ENCODE data around the gene RNF149.
"Not testable (repeated sequence)": the region's sequence is repeated elsewhere in the genome, so short reads cannot be mapped to it uniquely, and the experiment has no call there.

RNF149 gene

DNA sequence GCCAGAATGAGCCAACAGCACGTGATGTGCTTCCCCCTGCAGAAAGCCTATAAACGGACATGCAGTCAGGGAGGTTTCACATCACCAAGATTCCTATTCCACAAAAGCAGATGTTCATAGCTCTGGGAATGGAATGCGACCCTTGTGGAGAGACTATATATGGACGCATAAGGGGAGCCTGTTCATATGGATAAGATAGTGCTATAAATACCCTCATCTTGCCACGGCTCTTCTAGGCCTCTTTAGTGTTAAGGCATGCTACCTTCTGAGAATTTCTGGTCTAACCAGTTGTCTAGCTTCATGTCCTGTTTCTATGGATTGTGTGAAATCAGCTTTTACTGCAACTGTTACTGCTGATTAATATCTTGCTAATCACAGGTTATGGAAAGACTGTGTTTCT is 70.6 kb downstream of the RNF149 start:
- H3K27me3 ChIP-seq (ENCODE audit: insufficient read depth, low read length); H3K4me1 ChIP-seq (ENCODE audit: insufficient read depth, low read length); H3K9ac ChIP-seq (ENCODE audit: low read depth, low read length); H3K36me3 ChIP-seq (ENCODE audit: insufficient read depth, low read depth, low read length); H3K4me3 ChIP-seq (ENCODE audit: low read length); H3K27ac ChIP-seq (ENCODE audit: low read length); H3K9me3 ChIP-seq (ENCODE audit: insufficient read depth, low read depth, low read length): not testable (repeated sequence)

DNA sequence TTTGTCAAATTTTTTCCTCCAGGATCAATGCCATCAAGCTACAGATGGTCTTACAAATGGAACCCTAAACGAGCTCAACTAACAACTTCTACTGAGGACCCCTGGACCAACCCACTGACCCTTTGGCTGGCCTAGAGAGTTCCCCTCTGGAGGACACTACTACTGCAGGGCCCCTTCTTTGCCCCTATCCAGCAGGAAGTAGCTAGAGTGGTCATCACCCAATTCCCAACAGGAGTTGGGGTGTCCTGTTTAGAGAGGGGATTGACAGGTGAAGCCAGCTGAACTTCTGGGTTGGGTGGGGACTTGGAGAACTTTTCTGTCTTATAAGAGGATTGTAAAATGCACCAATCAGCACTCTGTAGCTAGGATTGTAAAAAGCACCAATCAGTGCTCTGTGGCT is 72.5 kb downstream of the RNF149 start:
- H3K36me3 ChIP-seq (ENCODE audit: insufficient read depth, low read depth, low read length); H3K4me1 ChIP-seq (ENCODE audit: insufficient read depth, low read length); H3K9ac ChIP-seq (ENCODE audit: low read depth, low read length); H3K27me3 ChIP-seq (ENCODE audit: insufficient read depth, low read length); H3K4me3 ChIP-seq (ENCODE audit: low read length); H3K9me3 ChIP-seq (ENCODE audit: insufficient read depth, low read depth, low read length); H3K27ac ChIP-seq (ENCODE audit: low read length): not testable (repeated sequence)

DNA sequence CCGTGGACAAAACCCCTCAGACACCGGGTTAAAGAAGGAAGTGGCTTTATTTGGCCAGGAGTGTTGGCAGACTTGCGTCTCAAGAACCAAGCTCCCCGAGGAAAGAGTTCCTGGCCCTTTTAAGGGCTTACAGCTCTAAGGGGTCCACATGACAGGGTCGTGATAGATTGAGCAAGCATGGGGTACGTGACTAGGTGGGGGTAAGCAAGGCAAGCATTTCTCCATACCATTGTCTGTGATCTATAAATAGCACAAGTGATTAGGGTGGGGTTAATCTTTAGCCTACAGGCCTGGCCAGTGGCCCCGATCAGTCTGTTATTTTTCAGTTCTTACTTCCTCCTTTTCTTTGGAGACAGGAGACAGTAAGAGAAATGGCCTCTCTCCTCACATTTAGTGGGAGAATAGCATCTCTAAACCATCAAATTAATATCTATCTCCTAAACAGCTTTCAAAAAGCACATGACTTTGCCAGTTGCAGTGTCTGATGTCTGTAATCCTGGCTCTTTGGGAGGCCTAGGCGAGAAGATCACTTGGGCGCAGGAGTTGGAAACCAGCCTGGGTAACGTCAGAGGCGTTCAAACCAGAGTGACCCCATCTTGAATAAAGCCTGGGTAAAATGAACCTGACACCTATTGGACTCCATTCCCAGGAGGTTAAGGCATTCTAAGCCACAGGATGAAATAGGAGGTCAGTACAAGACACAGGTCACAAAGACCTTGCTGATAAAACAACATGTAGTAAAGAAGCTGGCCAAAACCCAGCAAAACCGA is 74.1 kb downstream of the RNF149 start:
- Histone ChIP-seq H3K27ac (ENCODE audit: low read length) (no peak overlapping the region), H3K9ac (ENCODE audit: low read depth, low read length) (no peak overlapping the region), H3K36me3 (ENCODE audit: insufficient read depth, low read depth, low read length) (no peaks in the 10 kb centered on the region), H3K4me1 (ENCODE audit: insufficient read depth, low read length) (no peaks in the 10 kb centered on the region), H3K9me3 (ENCODE audit: insufficient read depth, low read depth, low read length) (no peaks in the 10 kb centered on the region), H3K4me3 (ENCODE audit: low read length) (no peak overlapping the region), H3K27me3 (ENCODE audit: insufficient read depth, low read length) (no peaks in the 10 kb centered on the region)

DNA sequence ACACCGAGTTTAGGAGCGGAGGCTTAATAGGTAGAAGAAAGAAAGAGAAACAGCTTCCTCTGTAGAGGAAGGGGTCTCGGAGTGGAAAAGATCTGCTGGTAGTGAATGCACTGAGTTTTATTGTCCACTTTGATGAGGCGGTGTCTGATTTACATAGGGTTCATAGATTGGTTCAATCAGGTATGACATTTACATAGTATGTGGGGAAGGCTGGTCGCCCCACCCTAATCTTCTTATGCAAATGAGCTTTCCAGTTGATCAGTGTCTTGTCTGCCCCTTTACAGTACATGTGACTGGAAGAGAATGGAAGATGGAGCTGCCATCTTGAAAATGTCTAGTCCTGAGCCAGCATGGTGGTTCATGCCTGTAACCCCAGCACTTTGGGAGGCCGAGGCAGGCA is 75.7 kb downstream of the RNF149 start:
- Histone ChIP-seq H3K36me3 (ENCODE audit: insufficient read depth, low read depth, low read length) (no peaks in the 10 kb centered on the region), H3K4me3 (ENCODE audit: low read length) (no peak overlapping the region), H3K27ac (ENCODE audit: low read length) (no peak overlapping the region), H3K9ac (ENCODE audit: low read depth, low read length) (no peak overlapping the region), H3K4me1 (ENCODE audit: insufficient read depth, low read length) (no peaks in the 10 kb centered on the region), H3K9me3 (ENCODE audit: insufficient read depth, low read depth, low read length) (no peaks in the 10 kb centered on the region), H3K27me3 (ENCODE audit: insufficient read depth, low read length) (no peaks in the 10 kb centered on the region)

DNA sequence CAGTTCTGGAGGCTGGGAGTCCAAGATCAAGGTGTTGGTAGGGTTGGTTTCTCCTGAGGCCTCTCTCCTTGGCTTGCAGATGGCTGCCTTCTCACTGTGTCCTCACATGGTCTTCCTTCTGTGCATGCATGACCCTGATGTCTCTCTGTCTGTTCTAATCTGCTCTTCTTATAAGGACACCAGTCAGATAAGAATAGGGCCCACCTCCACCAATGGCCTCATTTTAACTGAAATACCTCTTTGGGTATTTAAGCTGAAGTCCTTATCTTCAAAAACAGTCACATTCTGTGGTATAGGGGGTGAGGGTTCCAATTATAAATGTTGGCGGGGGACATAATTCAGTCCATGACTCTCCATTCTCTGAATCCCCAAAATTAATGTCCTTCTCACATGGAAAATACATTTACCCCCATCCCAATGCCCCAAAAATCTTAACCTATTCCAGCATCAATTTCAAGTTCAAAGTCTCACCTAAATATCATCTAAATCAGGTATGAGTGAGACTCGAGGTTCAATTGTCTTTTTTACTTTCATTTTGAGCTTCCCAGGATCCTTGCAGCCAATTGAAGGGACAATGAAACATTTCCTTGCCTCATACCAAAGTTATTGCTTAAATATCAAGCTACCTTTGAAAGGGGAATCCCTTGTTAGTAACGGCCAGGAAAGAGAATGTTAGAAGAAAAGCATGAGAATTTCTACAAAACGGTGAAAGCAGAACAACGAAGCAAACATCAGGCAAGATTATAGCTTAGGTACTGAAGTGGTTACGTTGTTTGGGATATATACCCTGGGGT is 76.4 kb downstream of the RNF149 start:
- Histone ChIP-seq H3K36me3 (ENCODE audit: insufficient read depth, low read depth, low read length) (no peaks in the 10 kb centered on the region), H3K9ac (ENCODE audit: low read depth, low read length) (no peak overlapping the region), H3K4me3 (ENCODE audit: low read length) (no peak overlapping the region), H3K4me1 (ENCODE audit: insufficient read depth, low read length) (no peaks in the 10 kb centered on the region), H3K27ac (ENCODE audit: low read length) (no peak overlapping the region), H3K27me3 (ENCODE audit: insufficient read depth, low read length) (no peaks in the 10 kb centered on the region), H3K9me3 (ENCODE audit: insufficient read depth, low read depth, low read length) (no peaks in the 10 kb centered on the region)

DNA sequence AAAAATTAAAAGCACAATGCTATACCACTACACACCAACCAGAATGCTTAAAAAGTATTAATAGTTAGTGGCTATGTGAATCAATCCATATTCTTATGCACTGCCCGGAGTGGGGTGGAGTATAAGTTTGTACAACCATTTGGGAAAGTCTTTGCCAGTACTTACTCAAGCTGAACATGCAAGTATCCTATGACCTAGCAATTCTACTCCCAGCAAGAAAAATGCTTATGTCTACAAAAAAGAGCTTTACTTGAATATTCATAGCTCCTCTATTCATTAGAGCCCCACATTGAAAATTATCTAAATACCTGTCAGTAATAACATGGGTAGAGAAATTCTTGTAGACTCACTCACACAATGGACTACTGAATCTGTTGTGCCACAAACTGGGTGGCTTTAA is 77.3 kb downstream of the RNF149 start:
- no peaks in the 10 kb centered on the region for H3K9me3 ChIP-seq (ENCODE audit: insufficient read depth, low read depth, low read length)
- no peak overlapping the region for H3K9ac ChIP-seq (ENCODE audit: low read depth, low read length)

DNA sequence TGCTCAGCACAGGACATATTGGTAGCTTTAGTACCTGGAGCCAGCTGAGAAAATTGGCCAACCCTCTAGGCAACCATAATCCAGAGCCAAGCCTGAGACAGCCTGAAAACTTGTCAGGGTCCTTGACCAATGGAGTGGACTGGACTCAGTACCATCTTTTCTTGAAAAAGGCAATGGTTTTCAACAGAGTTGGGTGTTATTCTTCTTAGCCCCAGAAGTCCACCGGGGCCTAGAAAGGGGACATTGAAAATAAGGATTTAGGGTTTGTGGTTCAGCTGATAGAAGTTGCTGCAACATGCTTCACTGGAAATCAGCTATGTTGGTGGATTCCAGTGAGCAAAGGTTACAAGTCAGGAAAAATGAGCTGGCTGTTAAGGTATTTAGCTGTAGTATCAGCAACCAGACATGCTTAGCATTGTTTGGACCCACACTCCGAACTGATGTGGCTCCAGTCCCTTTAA is 77.9 kb downstream of the RNF149 start:
- Histone ChIP-seq H3K9ac (ENCODE audit: low read depth, low read length) (no peak overlapping the region), H3K27me3 (ENCODE audit: insufficient read depth, low read length) (no peaks in the 10 kb centered on the region), H3K4me1 (ENCODE audit: insufficient read depth, low read length) (no peaks in the 10 kb centered on the region), H3K27ac (ENCODE audit: low read length) (no peak overlapping the region), H3K9me3 (ENCODE audit: insufficient read depth, low read depth, low read length) (no peaks in the 10 kb centered on the region), H3K4me3 (ENCODE audit: low read length) (no peak overlapping the region), H3K36me3 (ENCODE audit: insufficient read depth, low read depth, low read length) (no peaks in the 10 kb centered on the region)

More for the DNA sequence above, 77.3 kb downstream of the RNF149 start:
- Histone ChIP-seq H3K36me3 (ENCODE audit: insufficient read depth, low read depth, low read length) (no peaks in the 10 kb centered on the region), H3K4me3 (ENCODE audit: low read length) (no peak overlapping the region), H3K4me1 (ENCODE audit: insufficient read depth, low read length) (no peaks in the 10 kb centered on the region), H3K27me3 (ENCODE audit: insufficient read depth, low read length) (no peaks in the 10 kb centered on the region), H3K27ac (ENCODE audit: low read length) (no peak overlapping the region)

All from iPS-20b (cell line).